ENCODE results near the gene NXPH3. TPM values are rescaled to one million over a fixed set of nuclear protein-coding genes. Genes with fewer than 3 reads are reported as not detected.
A peak's percentile ranks its signal among the peaks of the same experiment; 100 is the strongest.

Gene NXPH3
- total RNA-seq, 4 donors from 2014 or later = 5.8 to 24.3 (median 9.0) TPM

GRCh38 chr17:49570540-49571242, 5.0 kb upstream of the NXPH3 start:
- DNase-seq = no peak
- TF ChIP-seq CTCF (IDR thresholded peaks at IDR 0.05) (no peak), POLR2A (IDR thresholded peaks at IDR 0.05) (no peak)
- intact Hi-C loops (cut with DNase I; ENCODE audit: low total_unique reads) = loop anchor here (10.0 kb wide), 1 partner anchor 204 kb away; no protein-coding TSS in a partner anchor

DNA sequence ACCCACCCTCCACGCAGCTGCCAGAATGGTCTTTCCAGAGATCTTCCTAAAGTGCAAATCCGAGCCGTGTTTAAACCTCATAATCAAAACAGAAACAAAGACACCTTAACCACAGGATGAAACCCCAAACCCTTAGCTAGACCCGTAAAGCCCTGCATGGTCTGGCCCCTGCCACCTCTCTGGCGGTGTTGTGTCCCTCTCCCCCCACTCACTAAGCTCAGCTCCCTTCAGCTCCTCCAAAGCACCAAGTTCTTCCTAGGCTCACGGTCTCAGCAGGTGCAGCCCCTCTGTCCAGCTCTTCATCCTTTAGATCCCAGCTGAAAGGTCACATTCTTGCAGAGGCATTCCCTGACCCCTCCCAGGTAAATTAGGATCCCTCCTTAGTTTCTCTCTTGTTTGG, 4.4 kb upstream of the NXPH3 start:
- intact Hi-C loops (cut with DNase I; ENCODE audit: low total_unique reads) = loop anchor here (10.0 kb wide), 1 partner anchor 204 kb away; no protein-coding TSS in a partner anchor
- H3K36me3 ChIP-seq = no peaks in the 10 kb centered on the region
- TF ChIP-seq CTCF (IDR thresholded peaks at IDR 0.05) (no peak), POLR2A (IDR thresholded peaks at IDR 0.05) (no peak)
- no peaks in the 10 kb centered on the region for H3K9me3 ChIP-seq
- H3K27me3 ChIP-seq = no peaks in the 10 kb centered on the region
- no peak overlapping the region for H3K4me3 ChIP-seq
- peaks cover 0 to 10% of the 10 kb centered on the region in 2 donors for H3K4me1 ChIP-seq
- no peak for DNase-seq
- peak overlapping the region; percentile 91 to 93 for H3K27ac ChIP-seq

More at GRCh38 chr17:49570540-49571242, 5.0 kb upstream of the NXPH3 start:
- H3K27me3 ChIP-seq = no peaks in the 10 kb centered on the region
- peaks cover 0 to 10% of the 10 kb centered on the region in 2 donors for H3K4me1 ChIP-seq
- no peak overlapping the region for H3K4me3 ChIP-seq
- no peaks in the 10 kb centered on the region for H3K9me3 ChIP-seq
- H3K27ac ChIP-seq = peak overlapping the region; percentile 91 to 93
- no peaks in the 10 kb centered on the region for H3K36me3 ChIP-seq

GRCh38 chr17:49571764-49572163, 3.9 kb upstream of the NXPH3 start:
- H3K4me1 ChIP-seq = peaks cover 0 to 5% of the 10 kb centered on the region in 2 donors
- H3K9me3 ChIP-seq = no peaks in the 10 kb centered on the region
- no peak overlapping the region for H3K4me3 ChIP-seq
- no peaks in the 10 kb centered on the region for H3K36me3 ChIP-seq
- H3K27ac ChIP-seq = peak overlapping the region; percentile 91 to 93
- TF ChIP-seq CTCF (IDR thresholded peaks at IDR 0.05) (no peak), POLR2A (IDR thresholded peaks at IDR 0.05) (no peak)
- H3K27me3 ChIP-seq = no peaks in the 10 kb centered on the region
- no peak for DNase-seq
- intact Hi-C loops (cut with DNase I; ENCODE audit: low total_unique reads) = loop anchor here (10.0 kb wide), 1 partner anchor 203 kb away; no protein-coding TSS in a partner anchor

DNA sequence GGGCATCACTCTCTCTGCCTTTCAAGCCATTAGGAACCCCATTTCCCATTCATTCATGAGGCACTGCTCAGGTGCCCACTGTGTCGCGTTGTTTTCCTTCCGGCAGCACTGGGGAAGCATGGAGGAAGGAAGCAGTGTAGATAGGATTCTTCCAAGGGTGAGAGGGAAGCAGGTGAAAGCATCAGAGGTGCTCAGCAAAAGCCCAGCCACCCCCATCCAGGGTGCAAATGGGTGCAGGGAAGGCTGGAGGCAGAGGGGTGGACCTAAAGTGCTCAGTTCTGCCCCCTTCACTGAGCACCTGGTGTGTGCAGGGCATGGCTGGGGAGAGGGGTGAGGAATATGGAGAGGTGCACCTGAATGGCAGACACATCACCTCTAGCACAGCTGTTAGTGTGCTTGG, 3.4 kb upstream of the NXPH3 start:
- peak overlapping the region; percentile 93 for H3K27ac ChIP-seq
- intact Hi-C loops (cut with DNase I; ENCODE audit: low total_unique reads) = loop anchor here (10.0 kb wide), 1 partner anchor 203 kb away; no protein-coding TSS in a partner anchor
- H3K27me3 ChIP-seq = no peaks in the 10 kb centered on the region
- no peaks in the 10 kb centered on the region for H3K9me3 ChIP-seq
- H3K36me3 ChIP-seq = no peaks in the 10 kb centered on the region
- no peak for TF ChIP-seq CTCF (IDR thresholded peaks at IDR 0.05)
- TF ChIP-seq POLR2A (IDR thresholded peaks at IDR 0.05) = no peak
- no peak overlapping the region for H3K4me3 ChIP-seq
- H3K4me1 ChIP-seq = peaks cover 0 to 4% of the 10 kb centered on the region in 2 donors
- no peak for DNase-seq

DNA sequence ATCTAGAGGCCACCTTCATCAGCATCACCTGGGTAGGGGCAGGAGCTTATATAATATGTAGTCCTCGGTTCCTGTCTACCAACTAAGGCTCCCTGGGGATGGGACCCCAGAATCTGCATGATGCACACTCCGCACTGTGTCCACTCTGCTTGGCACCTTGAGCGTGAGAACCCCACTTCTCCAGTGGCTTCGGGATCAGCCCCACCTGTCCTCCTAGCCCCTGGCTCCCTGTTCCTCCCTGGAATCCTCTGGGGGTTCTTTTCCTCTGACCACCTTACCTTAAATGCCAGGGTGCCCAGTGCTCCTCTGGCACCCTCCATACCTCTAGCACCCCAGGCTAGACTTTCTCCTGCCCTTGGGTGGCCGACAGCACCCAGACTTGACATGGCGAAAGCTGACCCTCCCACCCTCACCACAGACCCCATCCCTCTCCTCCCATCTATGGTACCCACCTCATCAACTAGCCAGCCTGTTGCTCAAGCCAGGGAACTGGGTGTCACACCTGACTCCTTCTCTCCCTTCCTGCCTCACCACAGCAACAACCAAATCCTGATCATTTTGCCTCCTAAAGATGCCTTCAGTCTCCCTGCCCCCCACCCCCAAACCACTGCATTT, 2.8 kb upstream of the NXPH3 start:
- TF ChIP-seq CTCF (IDR thresholded peaks at IDR 0.05) (no peak), POLR2A (IDR thresholded peaks at IDR 0.05) (no peak)
- Histone ChIP-seq H3K36me3 (no peaks in the 10 kb centered on the region), H3K27me3 (no peaks in the 10 kb centered on the region), H3K9me3 (no peaks in the 10 kb centered on the region), H3K4me3 (no peak overlapping the region), H3K4me1 (peaks cover 3 to 6% of the 10 kb centered on the region in 2 donors), H3K27ac (peak overlapping the region; percentile 93)
- intact Hi-C loops (cut with DNase I; ENCODE audit: low total_unique reads) = loop anchor here (10.0 kb wide), 1 partner anchor 202 kb away; no protein-coding TSS in a partner anchor
- DNase-seq = no peak

Measured in uterus (tissue), 4 donors.